Central memory CD8-positive, alpha-beta T cell (primary cell): Measurements from ENCODE around the gene SLC38A1.
"Not testable (repeated sequence)": the region's sequence is repeated elsewhere in the genome, so short reads cannot be mapped to it uniquely, and the experiment has no call there.

Source experiments
- ATAC-seq: fragments of 150-1000 bp; cut with Tn5 transposase; replicated peaks from 2 replicates; pipeline ENCODE4 v1.10.0; 2022; ENCODE audit warnings: mild to moderate bottlenecking, moderate FRiP score, moderate number of reproducible peaks; ENCODE audit not compliant: poor library complexity, severe bottlenecking; ENCODE audit errors: extremely low read depth
- DNase-seq, 2 donors: peaks; one replicate each; pipeline ENCODE4 v3.0.0; 2021; ENCODE audit warnings: low spot score in 2 of 2
- H3K27ac Mint-ChIP-seq: one replicate; pipeline ENCODE4 v1.8.0; 2022; ENCODE audit warnings: low read depth, mild to moderate bottlenecking, moderate library complexity, mixed read lengths
- H3K27me3 Mint-ChIP-seq: one replicate; pipeline ENCODE4 v1.8.0; 2022; ENCODE audit warnings: mixed read lengths
- H3K36me3 Mint-ChIP-seq: one replicate; pipeline ENCODE4 v1.8.0; 2022; ENCODE audit warnings: mild to moderate bottlenecking, moderate library complexity, mixed read lengths; ENCODE audit not compliant: insufficient read depth
- H3K4me1 Mint-ChIP-seq: one replicate; pipeline ENCODE4 v1.8.0; 2022; ENCODE audit warnings: mixed read lengths
- H3K4me3 Mint-ChIP-seq: one replicate; pipeline ENCODE4 v1.8.0; 2022; ENCODE audit warnings: mild to moderate bottlenecking, moderate library complexity, mixed read lengths
- H3K9me3 Mint-ChIP-seq: one replicate; pipeline ENCODE4 v1.8.0; 2022; ENCODE audit warnings: mixed read lengths

Gene SLC38A1

GRCh38 chr12:46207644-46208043 lies 61.2 kb downstream of the SLC38A1 start:
- Mint-ChIP-seq H3K36me3 (peaks cover 83% of the 10 kb centered on the region), H3K27me3 (no peaks in the 10 kb centered on the region), H3K4me3 (no peak overlapping the region), H3K4me1 (peaks cover 45% of the 10 kb centered on the region), H3K27ac (peak overlapping the region; percentile 19), H3K9me3 (no peaks in the 10 kb centered on the region)
- no peak for DNase-seq
- no peak for ATAC-seq

GRCh38 chr12:46206471-46206870 lies 62.4 kb downstream of the SLC38A1 start:
- Mint-ChIP-seq H3K36me3 (peaks cover 84% of the 10 kb centered on the region), H3K4me1 (peaks cover 34% of the 10 kb centered on the region)

GRCh38 chr12:46205294-46205693 lies 63.5 kb downstream of the SLC38A1 start:
- no peak overlapping the region for H3K27ac Mint-ChIP-seq
- H3K4me1 Mint-ChIP-seq: peaks cover 22% of the 10 kb centered on the region
- no peaks in the 10 kb centered on the region for H3K27me3 Mint-ChIP-seq
- H3K36me3 Mint-ChIP-seq: peaks cover 81% of the 10 kb centered on the region
- ATAC-seq: no peak
- H3K9me3 Mint-ChIP-seq: no peaks in the 10 kb centered on the region
- H3K4me3 Mint-ChIP-seq: no peak overlapping the region
- no peak for DNase-seq

More at GRCh38 chr12:46206471-46206870, 62.4 kb downstream of the SLC38A1 start:
- no peak overlapping the region for H3K27ac Mint-ChIP-seq
- H3K27me3 Mint-ChIP-seq: no peaks in the 10 kb centered on the region
- no peak for ATAC-seq
- no peak overlapping the region for H3K4me3 Mint-ChIP-seq
- no peaks in the 10 kb centered on the region for H3K9me3 Mint-ChIP-seq
- no peak for DNase-seq

GRCh38 chr12:46201284-46201789 lies 67.5 kb downstream of the SLC38A1 start:
- ATAC-seq (no peak), DNase-seq (no peak)
- Mint-ChIP-seq H3K27ac (no peak overlapping the region), H3K9me3 (no peaks in the 10 kb centered on the region), H3K36me3 (peaks cover 92% of the 10 kb centered on the region), H3K27me3 (no peaks in the 10 kb centered on the region), H3K4me3 (no peak overlapping the region), H3K4me1 (peaks cover 4% of the 10 kb centered on the region)

- no peak for ATAC-seq
- no peak overlapping the region for H3K27ac Mint-ChIP-seq
- H3K36me3 Mint-ChIP-seq: peaks cover 93% of the 10 kb centered on the region
- H3K27me3 Mint-ChIP-seq: no peaks in the 10 kb centered on the region
- no peak overlapping the region for H3K4me3 Mint-ChIP-seq
- no peak for DNase-seq
- peaks cover 4% of the 10 kb centered on the region for H3K4me1 Mint-ChIP-seq
- no peaks in the 10 kb centered on the region for H3K9me3 Mint-ChIP-seq
Observed at GRCh38 chr12:46200551-46200950, 68.3 kb downstream of the SLC38A1 start.

GRCh38 chr12:46198913-46199312 lies 69.9 kb downstream of the SLC38A1 start:
- H3K36me3 Mint-ChIP-seq: peaks cover 94% of the 10 kb centered on the region
- peaks cover 12% of the 10 kb centered on the region for H3K4me1 Mint-ChIP-seq
- DNase-seq: no peak
- no peaks in the 10 kb centered on the region for H3K27me3 Mint-ChIP-seq
- H3K4me3 Mint-ChIP-seq: no peak overlapping the region
- H3K27ac Mint-ChIP-seq: peak overlapping the region; percentile 56
- no peak for ATAC-seq
- no peaks in the 10 kb centered on the region for H3K9me3 Mint-ChIP-seq

GRCh38 chr12:46197883-46198282 lies 71.0 kb downstream of the SLC38A1 start:
- Mint-ChIP-seq H3K9me3 (peaks cover 6% of the 10 kb centered on the region), H3K4me3 (peak overlapping the region; percentile 10), H3K36me3 (peaks cover 88% of the 10 kb centered on the region), H3K4me1 (peaks cover 18% of the 10 kb centered on the region), H3K27me3 (no peaks in the 10 kb centered on the region), H3K27ac (peak overlapping the region; percentile 56)
- no peak for ATAC-seq
- DNase-seq: no peak

- not testable (repeated sequence) for ATAC-seq, DNase-seq, H3K27me3 Mint-ChIP-seq, H3K4me3 Mint-ChIP-seq
- Mint-ChIP-seq H3K4me1 (peaks cover 45% of the 10 kb centered on the region), H3K27ac (peak overlapping the region; percentile 82), H3K9me3 (peaks cover 19% of the 10 kb centered on the region), H3K36me3 (peaks cover 60% of the 10 kb centered on the region)
Observed at GRCh38 chr12:46190533-46190932, 78.3 kb downstream of the SLC38A1 start.

GRCh38 chr12:46188170-46188569 lies 80.7 kb downstream of the SLC38A1 start:
- peaks cover 15% of the 10 kb centered on the region for H3K9me3 Mint-ChIP-seq
- H3K27ac Mint-ChIP-seq: peak overlapping the region; percentile 44
- peaks cover 30% of the 10 kb centered on the region for H3K4me1 Mint-ChIP-seq
- H3K27me3 Mint-ChIP-seq: no peaks in the 10 kb centered on the region
- no peak overlapping the region for H3K4me3 Mint-ChIP-seq
- DNase-seq: no peak
- ATAC-seq: no peak
- H3K36me3 Mint-ChIP-seq: peaks cover 48% of the 10 kb centered on the region

GRCh38 chr12:46187023-46187422 lies 81.8 kb downstream of the SLC38A1 start:
- Mint-ChIP-seq H3K36me3 (peaks cover 44% of the 10 kb centered on the region), H3K4me1 (peaks cover 20% of the 10 kb centered on the region), H3K27me3 (no peaks in the 10 kb centered on the region), H3K27ac (no peak overlapping the region), H3K9me3 (peaks cover 9% of the 10 kb centered on the region), H3K4me3 (no peak overlapping the region)
- DNase-seq (no peak), ATAC-seq (no peak)

- H3K4me1 Mint-ChIP-seq: peaks cover 17% of the 10 kb centered on the region
- peaks cover 36% of the 10 kb centered on the region for H3K36me3 Mint-ChIP-seq
- H3K27me3 Mint-ChIP-seq: no peaks in the 10 kb centered on the region
- DNase-seq (no peak), ATAC-seq (no peak)
- H3K4me3 Mint-ChIP-seq: no peak overlapping the region
- no peak overlapping the region for H3K27ac Mint-ChIP-seq
- H3K9me3 Mint-ChIP-seq: peaks cover under 1% of the 10 kb centered on the region
Observed at GRCh38 chr12:46186088-46186487, 82.8 kb downstream of the SLC38A1 start.

- DNase-seq: no peak
- H3K27me3 Mint-ChIP-seq: no peaks in the 10 kb centered on the region
- H3K9me3 Mint-ChIP-seq: no peaks in the 10 kb centered on the region
- H3K36me3 Mint-ChIP-seq: peaks cover 35% of the 10 kb centered on the region
- no peak for ATAC-seq
- H3K27ac Mint-ChIP-seq: no peak overlapping the region
- H3K4me1 Mint-ChIP-seq: peaks cover 14% of the 10 kb centered on the region
- H3K4me3 Mint-ChIP-seq: no peak overlapping the region
Observed at GRCh38 chr12:46185686-46186085, 83.2 kb downstream of the SLC38A1 start.

- peak overlapping the region; percentile 38 for H3K27ac Mint-ChIP-seq
- H3K4me3 Mint-ChIP-seq: no peak overlapping the region
- ATAC-seq (no peak), DNase-seq (no peak)
- H3K36me3 Mint-ChIP-seq: peaks cover 35% of the 10 kb centered on the region
- no peaks in the 10 kb centered on the region for H3K9me3 Mint-ChIP-seq
- no peaks in the 10 kb centered on the region for H3K27me3 Mint-ChIP-seq
- peaks cover 16% of the 10 kb centered on the region for H3K4me1 Mint-ChIP-seq
Observed at GRCh38 chr12:46184798-46185595, 83.8 kb downstream of the SLC38A1 start.
